Rectal smooth muscle tissue (tissue), 1 donor: ENCODE data around the gene ANGEL2.
"Not testable (repeated sequence)": the region's sequence is repeated elsewhere in the genome, so short reads cannot be mapped to it uniquely, and the experiment has no call there.

ENCODE experiments used
- H3K27ac ChIP-seq: one replicate; pipeline ENCODE4 v1.7.0; 2013; ENCODE audit warnings: low read depth, low read length, inconsistent platforms
- H3K27me3 ChIP-seq: one replicate; pipeline ENCODE4 v1.7.0; 2013; ENCODE audit warnings: low read length; ENCODE audit not compliant: control insufficient read depth, insufficient read depth
- H3K36me3 ChIP-seq: one replicate; pipeline ENCODE4 v1.7.0; 2013; ENCODE audit warnings: low read length; ENCODE audit not compliant: control insufficient read depth, insufficient read depth
- H3K4me1 ChIP-seq: one replicate; pipeline ENCODE4 v1.7.0; 2013; ENCODE audit warnings: low read length; ENCODE audit not compliant: control insufficient read depth, insufficient read depth
- H3K4me3 ChIP-seq: one replicate; pipeline ENCODE4 v1.7.0; 2013; ENCODE audit warnings: low read length
- H3K9ac ChIP-seq: one replicate; pipeline ENCODE4 v1.7.0; 2013; ENCODE audit warnings: low read length

The ANGEL2 gene

GRCh38 chr1:213049232-213049631, 33.6 kb upstream of the ANGEL2 start:
- H3K36me3 ChIP-seq, result no peaks in the 10 kb centered on the region
- no peak overlapping the region for H3K27ac ChIP-seq
- peaks cover 8% of the 10 kb centered on the region for H3K4me1 ChIP-seq
- H3K27me3 ChIP-seq, result peaks cover 4% of the 10 kb centered on the region
- no peak overlapping the region for H3K4me3 ChIP-seq
- no peak overlapping the region for H3K9ac ChIP-seq

- not testable (repeated sequence) for H3K4me1 ChIP-seq, H3K4me3 ChIP-seq, H3K27ac ChIP-seq, H3K36me3 ChIP-seq, H3K27me3 ChIP-seq, H3K9ac ChIP-seq
These were observed 29.9 kb upstream of the ANGEL2 start for GRCh38 chr1:213045321-213046226.

GRCh38 chr1:213041443-213041842, 25.8 kb upstream of the ANGEL2 start:
- Histone ChIP-seq H3K27ac (no peak overlapping the region), H3K36me3 (no peaks in the 10 kb centered on the region), H3K4me1 (no peaks in the 10 kb centered on the region), H3K4me3 (no peak overlapping the region), H3K9ac (no peak overlapping the region), H3K27me3 (no peaks in the 10 kb centered on the region)

GRCh38 chr1:213035573-213035972, 19.9 kb upstream of the ANGEL2 start:
- Histone ChIP-seq H3K4me3 (no peak overlapping the region), H3K9ac (no peak overlapping the region), H3K4me1 (no peaks in the 10 kb centered on the region), H3K36me3 (no peaks in the 10 kb centered on the region), H3K27me3 (no peaks in the 10 kb centered on the region), H3K27ac (no peak overlapping the region)

- H3K4me3 ChIP-seq, result no peak overlapping the region
- no peaks in the 10 kb centered on the region for H3K27me3 ChIP-seq
- H3K36me3 ChIP-seq, result no peaks in the 10 kb centered on the region
- no peaks in the 10 kb centered on the region for H3K4me1 ChIP-seq
- H3K27ac ChIP-seq, result no peak overlapping the region
- H3K9ac ChIP-seq, result no peak overlapping the region
These were observed 19.0 kb upstream of the ANGEL2 start for GRCh38 chr1:213034713-213035112.

GRCh38 chr1:213032651-213033050, 17.0 kb upstream of the ANGEL2 start:
- Histone ChIP-seq H3K4me3 (no peak overlapping the region), H3K27me3 (no peaks in the 10 kb centered on the region), H3K9ac (no peak overlapping the region), H3K27ac (no peak overlapping the region), H3K36me3 (no peaks in the 10 kb centered on the region), H3K4me1 (no peaks in the 10 kb centered on the region)

GRCh38 chr1:213027024-213027423, 11.4 kb upstream of the ANGEL2 start:
- H3K4me1 ChIP-seq, H3K9ac ChIP-seq, H3K27ac ChIP-seq, H3K36me3 ChIP-seq, H3K4me3 ChIP-seq, H3K27me3 ChIP-seq: not testable (repeated sequence)

GRCh38 chr1:213020016-213020415, 4.3 kb upstream of the ANGEL2 start:
- H3K27ac ChIP-seq, result no peak overlapping the region

GRCh38 chr1:213019450-213019849, 3.8 kb upstream of the ANGEL2 start:
- Histone ChIP-seq H3K9ac (no peak overlapping the region), H3K27me3 (no peaks in the 10 kb centered on the region), H3K36me3 (no peaks in the 10 kb centered on the region), H3K27ac (no peak overlapping the region), H3K4me3 (no peak overlapping the region), H3K4me1 (peaks cover 2% of the 10 kb centered on the region)

More at GRCh38 chr1:213020016-213020415, 4.3 kb upstream of the ANGEL2 start:
- H3K36me3 ChIP-seq, result no peaks in the 10 kb centered on the region
- H3K9ac ChIP-seq, result no peak overlapping the region
- no peaks in the 10 kb centered on the region for H3K27me3 ChIP-seq
- H3K4me1 ChIP-seq, result no peaks in the 10 kb centered on the region
- H3K4me3 ChIP-seq, result no peak overlapping the region

GRCh38 chr1:213017447-213018273, 2.0 kb upstream of the ANGEL2 start:
- H3K27ac ChIP-seq, result no peak overlapping the region
- H3K4me3 ChIP-seq, result no peak overlapping the region
- H3K27me3 ChIP-seq, result no peaks in the 10 kb centered on the region
- peaks cover 8% of the 10 kb centered on the region for H3K4me1 ChIP-seq
- no peak overlapping the region for H3K9ac ChIP-seq
- H3K36me3 ChIP-seq, result no peaks in the 10 kb centered on the region

GRCh38 chr1:213014642-213015041, 1.0 kb downstream of the ANGEL2 start:
- Histone ChIP-seq H3K4me3 (peak overlapping the region; percentile 98), H3K27me3 (no peaks in the 10 kb centered on the region), H3K4me1 (peaks cover 8% of the 10 kb centered on the region), H3K36me3 (peaks cover 4% of the 10 kb centered on the region), H3K27ac (peak overlapping the region; percentile 91), H3K9ac (peak overlapping the region; percentile 83)

- H3K9ac ChIP-seq, result no peak overlapping the region
- no peaks in the 10 kb centered on the region for H3K4me1 ChIP-seq
- no peaks in the 10 kb centered on the region for H3K27me3 ChIP-seq
- peaks cover 7% of the 10 kb centered on the region for H3K36me3 ChIP-seq
- no peak overlapping the region for H3K4me3 ChIP-seq
- H3K27ac ChIP-seq, result no peak overlapping the region
These were observed 7.1 kb downstream of the ANGEL2 start for GRCh38 chr1:213008564-213008963.
